HG03159 (cell line): Measurements from ENCODE around the gene AIFM1.
A peak's percentile ranks its signal among the peaks of the same experiment; 100 is the strongest.
"Not testable (repeated sequence)": the region's sequence is repeated elsewhere in the genome, so short reads cannot be mapped to it uniquely, and the experiment has no call there.

Source experiments
- ATAC-seq: cut with Tn5 transposase; IDR thresholded peaks from one replicate; pipeline ENCODE4 v1.9.1; 2021; ENCODE audit warnings: mild to moderate bottlenecking, moderate library complexity; ENCODE audit not compliant: unreplicated experiment

The AIFM1 gene

DNA sequence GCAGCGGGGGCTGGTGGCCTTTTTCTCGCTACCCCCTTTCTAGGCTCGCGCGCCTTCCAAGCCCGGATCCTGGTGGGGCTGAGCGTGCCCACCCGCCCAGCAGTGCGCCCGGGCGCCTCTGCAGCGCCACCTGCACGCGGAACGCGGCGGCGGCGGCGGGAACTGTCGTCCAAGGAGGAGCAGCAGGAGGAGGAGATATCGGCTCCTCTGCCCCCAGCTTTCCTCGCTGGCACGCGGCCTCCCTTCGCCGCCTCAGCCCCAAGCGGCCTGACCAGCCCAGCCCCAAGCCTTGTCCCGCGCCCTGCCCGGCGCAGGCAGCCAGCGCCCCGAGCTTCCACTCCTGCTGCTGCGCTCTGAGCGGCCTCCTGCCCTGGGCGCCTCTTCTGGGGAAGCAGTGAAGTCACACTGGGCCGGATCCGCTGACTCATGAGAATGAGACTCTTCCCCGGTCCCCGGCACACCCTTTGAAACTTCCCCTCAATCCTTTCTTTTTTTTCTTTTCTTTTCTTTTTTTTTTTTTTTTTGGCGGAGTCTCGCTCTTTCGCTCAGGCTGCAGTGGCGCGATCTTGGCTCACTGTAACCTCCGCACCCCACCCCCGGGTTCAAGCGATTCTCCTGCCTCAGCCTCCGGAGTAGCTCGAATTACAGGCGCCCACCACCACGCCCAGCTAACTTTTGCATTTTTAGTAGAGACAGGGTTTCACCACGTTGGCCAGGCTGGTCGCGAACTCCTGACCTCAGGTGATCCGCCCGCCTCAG is 44.7 kb downstream of the AIFM1 start:
- peak; percentile 69 for ATAC-seq

DNA sequence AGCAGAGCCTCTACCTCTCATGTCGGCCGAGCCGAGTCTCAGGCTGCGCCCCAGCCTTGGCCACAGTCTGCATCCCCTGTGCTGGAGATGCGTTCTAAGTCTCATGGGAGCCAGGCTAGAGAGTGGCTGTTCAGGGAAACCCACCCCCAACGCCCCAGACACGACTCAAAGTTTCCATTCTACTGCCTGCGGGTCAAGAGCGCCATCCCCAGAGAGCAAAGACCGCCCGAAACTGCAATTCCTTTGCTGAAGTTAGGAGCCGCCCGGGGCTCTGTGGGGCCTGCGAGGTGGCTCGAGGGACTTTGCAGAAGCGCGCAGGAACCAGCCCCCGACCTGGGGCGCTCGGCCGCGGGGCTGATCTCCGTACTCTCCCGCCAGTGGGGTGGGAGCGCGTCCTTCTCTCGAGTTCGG is 45.3 kb downstream of the AIFM1 start:
- ATAC-seq, result peak; percentile 45

DNA sequence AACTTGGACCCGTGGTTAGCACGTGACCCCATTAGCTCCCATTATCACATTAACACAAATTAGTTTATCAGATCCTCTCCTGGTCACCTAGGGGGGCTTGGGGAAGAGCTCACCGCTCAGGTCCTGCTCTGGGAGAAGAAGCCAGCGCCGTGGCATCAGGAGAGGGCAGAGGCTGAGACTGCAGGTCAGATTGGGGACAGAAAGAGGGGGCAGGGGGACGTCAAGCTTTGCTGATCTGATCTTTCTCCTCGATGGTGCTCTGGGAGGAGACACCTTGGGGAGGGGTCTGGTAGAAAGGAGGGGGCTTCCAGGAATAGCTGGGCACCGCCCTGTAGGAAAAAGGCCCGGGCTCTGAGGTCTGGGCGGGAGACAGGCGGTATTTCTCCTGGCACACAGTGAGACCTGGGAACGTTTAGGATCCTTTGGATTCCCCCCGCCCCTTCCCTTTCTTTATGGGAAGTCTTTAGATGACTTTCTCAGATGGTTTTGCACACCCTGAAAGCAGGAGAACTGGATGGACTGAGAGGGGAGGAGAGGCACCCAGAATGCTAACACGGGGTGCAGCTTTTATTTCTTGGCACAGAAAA is 46.2 kb downstream of the AIFM1 start:
- ATAC-seq, result no peak

DNA sequence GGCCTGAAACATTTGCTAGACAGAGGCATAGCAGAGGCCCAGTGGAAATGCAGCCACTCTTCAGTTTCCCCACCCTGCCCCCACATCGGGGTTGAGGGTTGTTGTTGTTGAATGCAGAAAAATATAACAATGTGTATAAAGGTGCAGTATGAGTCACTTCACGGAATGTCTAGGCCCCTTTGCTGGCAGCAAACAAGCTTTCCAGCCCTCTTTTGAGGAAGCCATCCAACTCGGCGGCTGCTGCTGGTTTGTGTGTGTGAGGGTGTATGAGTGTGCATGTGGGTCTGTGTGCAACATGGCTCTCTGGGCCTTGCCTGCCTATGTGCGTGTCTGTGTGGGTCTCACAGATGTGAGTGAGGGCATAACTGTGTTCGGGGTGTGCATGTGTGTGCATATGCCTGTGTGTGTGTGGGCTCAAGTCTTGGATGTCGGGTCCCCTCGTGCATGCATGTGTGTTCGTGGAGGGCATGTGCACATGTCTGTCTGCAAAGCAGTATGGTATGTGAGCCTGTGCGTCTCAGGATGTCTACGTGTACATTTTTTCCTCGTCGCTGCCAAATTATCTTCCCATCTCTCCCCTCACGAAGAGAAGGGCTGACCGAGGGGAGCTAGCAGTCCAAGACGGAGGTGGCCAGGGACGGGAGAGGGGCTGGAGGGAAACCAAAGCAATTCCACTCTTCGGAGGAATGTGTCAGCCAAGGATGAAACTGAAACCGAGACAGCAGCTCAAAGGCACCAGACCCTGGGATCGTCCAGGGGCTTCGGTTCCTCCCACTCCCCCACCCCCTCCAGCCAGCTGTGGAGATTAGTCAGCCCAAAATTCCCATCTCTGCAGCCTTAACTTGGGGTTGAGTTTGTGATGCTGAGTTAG is 47.0 kb downstream of the AIFM1 start:
- ATAC-seq, result no peak

DNA sequence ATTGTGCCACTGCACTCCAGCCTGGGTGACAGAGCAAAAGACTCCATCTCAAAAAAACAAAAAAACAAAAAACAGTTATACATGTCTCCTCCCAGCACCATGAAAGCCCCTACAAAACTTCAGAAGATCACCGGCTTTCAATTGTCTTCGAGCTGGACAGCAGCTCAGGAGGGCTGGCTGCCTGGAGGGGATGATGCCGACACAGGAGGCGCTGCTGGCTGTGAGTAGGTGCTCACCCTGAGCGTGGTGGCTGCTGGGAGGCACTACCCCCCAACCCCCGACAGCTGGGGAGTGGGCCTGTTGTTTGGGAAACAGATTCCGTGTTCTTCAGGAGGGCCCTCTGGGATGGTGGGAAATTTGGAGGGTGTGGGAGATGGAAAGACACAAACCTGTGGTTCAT is 48.5 kb downstream of the AIFM1 start:
- no peak for ATAC-seq

DNA sequence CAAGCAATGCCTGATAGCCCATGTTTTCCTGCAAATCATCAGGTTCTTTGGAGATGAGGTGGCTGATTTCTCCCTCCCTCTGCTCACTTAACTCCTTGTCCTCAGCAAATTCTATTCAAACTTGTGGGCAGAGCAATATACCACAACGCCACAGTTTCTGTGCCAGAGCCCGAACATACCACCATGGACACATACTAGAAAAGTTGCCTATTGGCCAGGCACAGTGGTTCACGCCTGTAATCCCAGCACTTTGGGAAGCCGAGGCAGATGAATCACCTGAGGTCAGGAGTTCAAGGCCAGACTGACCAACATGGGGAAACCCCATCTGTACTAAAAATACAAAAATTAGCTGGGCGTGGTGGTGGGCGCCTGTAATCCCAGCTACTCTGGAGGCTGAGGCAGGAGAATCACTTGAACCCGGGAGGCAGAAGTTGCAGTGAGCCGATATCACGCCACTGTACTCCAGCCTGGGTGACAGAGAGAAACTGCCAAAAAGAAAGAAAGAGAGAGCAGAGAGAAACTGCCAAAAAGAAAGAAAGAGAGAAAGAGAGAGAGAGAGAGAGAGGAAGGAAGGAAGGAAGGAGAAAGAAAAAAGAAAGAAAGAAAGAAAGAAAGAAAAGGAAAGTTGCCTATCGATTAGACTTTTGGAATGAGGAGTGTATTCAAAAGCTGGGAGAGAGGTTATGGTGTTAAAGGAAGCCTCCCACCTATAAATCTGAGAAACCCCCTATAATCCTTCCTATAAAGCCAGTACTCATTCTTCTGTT is 50.3 kb downstream of the AIFM1 start:
- ATAC-seq, result not testable (repeated sequence)

DNA sequence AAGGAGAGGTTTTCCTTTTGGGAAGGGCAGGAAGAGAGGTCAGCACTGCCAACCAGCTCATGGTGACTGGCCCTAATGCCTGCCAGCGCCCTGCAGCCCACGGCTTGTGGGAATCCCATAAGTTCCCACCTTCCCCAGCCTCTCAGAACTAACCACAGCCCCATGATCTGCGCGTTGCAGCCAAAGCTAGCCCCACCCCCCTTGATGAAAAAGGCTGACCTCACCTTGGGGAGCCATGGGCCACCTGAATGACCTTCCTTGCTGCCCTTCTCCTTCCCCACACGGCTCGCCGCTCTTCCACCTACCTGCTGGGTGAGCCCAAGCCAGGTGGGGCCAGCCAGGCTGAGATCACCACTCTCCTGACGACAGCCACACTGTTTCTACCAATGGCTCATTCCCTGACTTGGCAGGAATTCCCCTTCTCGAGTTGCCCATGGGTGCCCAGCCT is 51.5 kb downstream of the AIFM1 start:
- no peak for ATAC-seq

DNA sequence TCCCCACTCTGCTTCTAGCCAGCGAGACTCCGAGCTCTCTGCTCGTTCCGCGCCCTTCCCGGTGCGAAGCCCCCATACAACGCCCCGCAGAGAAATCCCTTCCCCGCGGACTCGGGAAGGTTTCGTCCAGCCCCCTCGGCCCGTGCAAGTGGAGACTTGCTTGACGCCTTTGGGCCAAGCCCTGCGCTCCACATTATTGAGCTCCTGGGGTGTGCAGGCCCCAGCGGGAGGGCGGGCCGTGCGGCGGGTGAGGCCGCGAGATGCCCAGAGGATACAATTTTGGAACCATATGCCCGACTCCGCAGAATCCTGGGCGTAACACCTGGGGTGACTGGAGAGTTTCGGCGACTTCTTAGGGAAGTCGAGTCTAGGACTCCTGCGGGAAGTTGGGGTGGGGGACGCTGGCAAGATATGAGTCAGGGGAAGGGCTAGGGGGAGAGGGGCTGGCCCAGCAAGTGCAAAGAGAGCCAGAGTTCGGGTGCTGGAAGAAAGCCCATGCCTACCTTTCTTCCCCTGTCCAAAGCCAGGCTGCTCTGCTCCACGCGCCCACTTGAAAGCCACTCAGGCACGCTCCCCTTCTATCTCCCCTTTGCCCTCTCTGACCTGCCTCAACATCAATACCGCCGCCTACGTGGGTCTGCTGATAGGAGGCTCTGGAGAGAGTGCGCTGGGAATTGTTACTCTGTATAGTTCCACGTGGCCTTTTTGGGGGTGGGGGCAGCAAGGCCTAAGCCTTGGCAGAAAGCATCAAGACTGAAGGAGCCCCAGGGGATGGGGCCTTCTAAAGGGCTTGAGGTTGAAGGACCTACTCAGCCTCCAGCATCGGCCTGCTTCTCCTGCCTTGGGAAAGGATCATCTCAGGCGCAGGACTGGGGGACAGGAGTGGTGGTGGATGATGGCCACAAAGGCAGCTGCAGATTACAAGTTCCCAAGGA is 54.2 kb downstream of the AIFM1 start:
- ATAC-seq, result no peak

DNA sequence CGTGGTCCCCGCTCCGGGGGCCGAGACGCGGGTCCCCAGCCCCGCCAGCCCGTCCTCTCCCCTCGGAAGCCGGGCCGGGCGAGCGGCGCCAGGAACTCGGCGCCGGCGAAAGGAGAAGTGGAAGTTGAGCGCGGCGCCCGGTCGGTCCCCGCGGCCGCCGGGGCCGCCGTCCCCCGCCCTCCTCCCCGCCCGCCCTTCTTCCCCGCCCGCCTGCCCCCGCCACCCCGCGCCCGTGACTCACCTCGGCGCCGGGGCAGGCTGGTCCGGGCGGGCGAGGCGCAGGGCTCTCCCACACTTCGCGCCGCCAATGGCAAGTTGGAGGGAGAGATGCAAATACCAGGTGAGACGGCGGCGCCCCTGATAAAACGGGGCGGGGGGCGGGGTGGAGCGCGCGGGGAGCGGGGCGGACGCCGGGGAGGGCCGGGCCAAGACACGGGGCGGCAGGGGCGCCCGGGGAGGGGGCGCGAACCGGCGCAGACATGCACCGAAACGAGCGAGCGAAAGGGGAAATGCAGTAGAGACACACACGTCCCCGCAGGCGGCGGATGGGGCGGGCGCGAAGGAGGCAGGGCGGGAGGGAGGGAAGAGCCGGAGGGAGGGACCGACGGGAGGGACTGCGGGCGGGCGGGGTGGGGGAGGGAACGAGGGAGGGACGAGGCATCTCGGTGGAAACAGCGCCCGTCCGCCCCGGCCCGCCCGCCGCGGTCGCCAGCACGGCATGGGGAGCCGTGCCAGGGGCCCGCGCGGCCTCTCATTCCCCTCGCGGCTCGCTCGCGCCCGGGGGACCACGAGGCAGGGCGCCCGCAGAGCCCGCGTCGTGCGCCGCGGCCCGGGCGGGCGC is 55.0 kb downstream of the AIFM1 start, which contains the start of gene ELF4:
Gene ELF4 (minus strand): TSS at position 119 of the 841 bp plus-strand sequence. CDS start 29,167 bp downstream, outside the sequence.
- ATAC-seq, result peak; percentile 40

DNA sequence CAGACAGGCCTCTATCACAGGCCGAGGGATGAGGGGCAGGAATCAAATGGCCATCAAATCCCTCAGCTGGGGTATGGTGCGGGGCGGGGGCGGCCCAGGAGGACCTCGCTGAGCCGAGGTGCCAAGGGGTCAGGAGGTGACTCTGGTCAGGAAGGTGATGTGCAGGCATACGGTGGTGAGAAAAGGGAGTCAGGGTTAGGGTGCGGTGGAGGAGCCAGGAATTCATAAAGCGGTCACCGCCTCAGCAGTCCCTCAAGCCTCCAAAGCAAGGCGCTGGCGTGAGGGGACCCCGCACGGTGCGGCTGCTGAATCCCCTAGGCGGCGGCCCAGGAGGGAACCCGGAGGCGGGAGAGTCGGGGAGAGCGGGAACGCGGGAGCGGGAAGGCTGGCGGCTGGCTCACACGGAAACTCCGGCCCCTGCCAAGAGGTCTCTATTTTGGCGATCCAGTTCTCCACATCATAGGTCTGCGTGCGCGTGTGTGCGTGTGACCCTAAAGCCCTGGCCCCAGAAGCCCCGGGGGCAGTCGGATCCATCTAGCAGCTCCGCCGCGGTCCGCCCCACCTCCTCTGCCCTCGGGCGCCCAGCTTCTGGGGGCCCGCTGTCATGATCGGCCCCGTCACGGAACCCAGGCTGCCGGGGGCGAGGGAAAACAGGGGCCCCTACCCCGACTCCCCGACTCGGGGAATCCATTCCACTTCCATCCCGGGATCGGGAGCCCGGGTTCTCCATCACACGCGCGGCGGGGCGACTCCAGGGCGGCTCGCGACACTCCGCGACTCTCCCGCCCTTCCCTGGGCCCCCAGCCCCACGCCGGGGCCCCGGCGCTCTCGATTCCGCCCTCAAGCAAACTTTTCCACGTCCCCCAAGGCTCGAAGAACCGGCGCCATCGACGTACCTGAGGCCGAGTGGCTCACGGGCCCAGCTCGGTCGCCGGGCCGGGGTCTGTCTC is 55.9 kb downstream of the AIFM1 start:
- ATAC-seq, result peak; percentile 22

DNA sequence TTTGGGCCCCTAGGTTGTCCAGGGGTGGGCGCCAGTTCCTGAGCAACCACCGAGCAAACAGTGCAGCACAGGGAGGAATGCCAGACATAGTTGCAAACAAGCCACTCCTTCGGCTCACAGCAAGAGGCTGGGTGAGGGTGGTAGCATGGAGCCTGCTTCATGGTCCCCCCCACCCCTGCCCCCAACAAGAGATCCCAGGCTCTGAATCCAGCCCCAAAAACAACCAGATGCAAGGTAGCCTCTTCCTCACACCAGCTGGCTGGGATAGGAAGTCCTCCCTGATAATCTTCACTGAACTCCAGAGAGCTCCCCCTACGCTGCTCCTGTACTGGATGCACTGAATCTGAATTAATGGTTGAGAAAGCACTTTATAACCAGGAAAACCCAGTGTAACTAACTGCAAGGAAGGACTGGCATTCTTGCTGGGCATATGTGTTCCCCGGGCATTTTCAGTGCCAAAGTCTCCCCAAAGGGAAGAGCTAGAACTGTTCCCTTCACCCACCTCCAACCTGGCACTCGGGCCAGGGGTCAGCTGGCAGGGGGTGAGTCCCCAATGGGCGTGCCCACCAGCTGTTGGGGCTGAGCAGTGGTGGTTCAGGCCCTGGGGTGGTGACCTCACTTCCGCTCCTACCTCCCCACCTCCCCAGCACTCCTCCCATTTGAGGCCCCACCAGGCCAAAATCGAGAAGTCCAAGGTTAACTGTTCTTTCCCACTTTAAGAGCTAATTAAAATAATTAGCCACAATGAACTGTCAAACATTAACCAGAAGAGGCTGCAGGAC is 56.8 kb downstream of the AIFM1 start:
- ATAC-seq, result peak; percentile 55

DNA sequence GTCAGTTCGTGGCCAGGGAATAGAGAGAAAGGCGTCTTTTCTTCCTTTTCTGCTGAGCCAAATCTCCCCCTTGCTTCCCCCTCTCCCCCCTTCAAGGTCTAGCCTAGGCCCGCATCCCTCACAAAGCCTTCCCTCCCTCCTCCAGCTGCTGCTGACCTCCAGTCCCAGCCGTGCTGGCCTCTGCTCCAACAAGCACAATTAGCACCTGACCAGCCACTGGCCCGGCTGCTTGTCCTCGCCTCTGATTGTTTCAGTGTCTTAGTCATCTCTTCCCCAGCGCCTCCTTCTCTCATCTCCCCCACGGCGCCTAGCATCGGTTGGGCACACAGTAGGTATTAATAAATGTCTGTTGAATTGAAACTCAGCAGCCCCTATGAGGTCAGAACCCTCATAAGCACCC is 59.6 kb downstream of the AIFM1 start:
- no peak for ATAC-seq

DNA sequence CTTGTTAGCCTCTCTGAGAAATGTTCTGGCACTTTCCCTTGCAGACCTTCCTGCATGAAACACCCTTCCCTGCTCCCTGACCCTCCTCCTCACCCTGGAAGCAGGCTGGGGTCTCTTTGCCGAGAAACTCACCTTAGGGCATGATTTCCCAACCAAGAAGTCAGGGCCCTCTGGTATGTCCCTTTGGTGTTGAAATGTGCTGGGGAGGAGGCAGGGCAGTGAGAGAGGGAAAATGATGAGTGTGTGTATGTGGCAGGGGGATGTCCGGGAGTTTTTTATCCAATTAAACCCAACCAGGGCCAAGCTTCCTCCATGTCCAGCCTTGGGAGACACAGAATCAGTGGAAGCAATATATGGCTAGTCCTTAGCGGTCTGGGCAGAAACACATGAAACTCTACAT is 60.4 kb downstream of the AIFM1 start:
- ATAC-seq, result no peak

DNA sequence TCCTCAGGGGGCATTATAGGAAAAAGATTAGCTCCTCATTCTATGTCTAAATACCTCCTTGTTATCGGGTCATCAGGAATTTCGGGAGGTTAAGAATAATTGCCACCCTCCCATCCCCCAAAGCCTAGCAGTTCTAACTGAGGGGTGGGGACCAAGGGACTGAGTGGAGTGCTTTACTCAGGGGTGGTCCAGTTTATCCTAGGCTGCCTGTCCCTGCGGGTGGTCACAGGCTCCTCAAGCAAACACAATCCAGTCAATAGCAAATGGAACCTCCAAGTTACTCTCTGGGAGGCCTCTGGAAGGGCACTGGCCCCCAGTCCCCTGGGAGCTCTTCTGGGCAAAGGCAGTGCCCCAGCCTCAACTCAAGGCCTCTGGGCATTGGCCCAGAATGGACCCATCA is 62.0 kb downstream of the AIFM1 start:
- ATAC-seq, result no peak

DNA sequence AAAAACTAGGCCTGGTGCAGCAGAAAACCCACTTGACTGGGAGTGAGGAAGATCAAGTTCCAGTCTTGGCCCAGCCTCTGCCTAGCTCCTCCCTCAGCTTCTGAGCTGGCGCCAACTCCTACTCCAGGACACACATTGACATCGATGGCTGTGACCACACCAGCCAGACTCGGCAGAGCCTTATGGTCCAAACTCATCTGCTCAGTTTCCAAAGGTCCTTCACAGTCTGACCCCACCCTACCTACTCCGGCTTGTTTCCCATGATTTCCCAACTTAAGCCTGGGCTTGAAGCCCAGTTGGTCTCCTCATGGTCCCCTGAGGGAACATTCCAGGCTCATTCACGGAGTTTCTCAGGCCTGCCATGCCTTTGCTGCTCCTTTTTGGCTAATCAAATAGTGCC is 65.5 kb downstream of the AIFM1 start:
- ATAC-seq, result no peak

DNA sequence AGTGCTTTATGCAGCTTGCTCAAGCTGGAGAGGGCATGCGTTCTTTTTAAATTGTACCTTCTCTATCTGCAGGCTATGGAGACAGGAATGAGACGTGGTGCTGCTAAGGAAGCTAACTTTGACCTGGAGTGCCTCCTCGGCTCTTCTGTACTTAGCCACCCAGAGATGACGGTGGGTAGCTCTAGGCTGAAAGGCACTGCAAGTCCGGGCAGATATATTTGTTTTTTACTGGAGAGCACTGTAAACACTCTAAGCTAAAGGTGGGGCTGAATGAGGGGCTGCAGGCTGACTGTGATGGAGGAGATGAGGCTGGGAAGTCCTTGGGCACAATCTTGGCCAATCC is 67.5 kb downstream of the AIFM1 start:
- no peak for ATAC-seq
